NK-92 (cell line): ENCODE results near the gene GJB2.
"Not testable (repeated sequence)": the region's sequence is repeated elsewhere in the genome, so short reads cannot be mapped to it uniquely, and the experiment has no call there.

ENCODE experiments used
- DNase-seq: peaks from one replicate; lab custom pipeline; 2025; ENCODE audit not compliant: unreplicated experiment; lab: John Stamatoyannopoulos, UW

GJB2 gene

GRCh38 chr13:20171364-20171763 is 21.4 kb downstream of the GJB2 start:
- DNase-seq: no peak

GRCh38 chr13:20170921-20171320 is 21.8 kb downstream of the GJB2 start:
- DNase-seq: no peak

GRCh38 chr13:20168396-20168795 is 24.3 kb downstream of the GJB2 start:
- DNase-seq: no peak

GRCh38 chr13:20165417-20166257 is 27.1 kb downstream of the GJB2 start:
- DNase-seq: no peak

GRCh38 chr13:20161951-20162300 is 30.8 kb downstream of the GJB2 start:
- DNase-seq: no peak

- DNase-seq: no peak
Observed at GRCh38 chr13:20161275-20161950, 31.3 kb downstream of the GJB2 start.

- no peak for DNase-seq
Observed at GRCh38 chr13:20160306-20161274, 32.1 kb downstream of the GJB2 start, which contains the start of gene GJA3. Gene GJA3 (minus strand): TSS chr13:20161052. CDS start chr13:20143288, 17,764 bp downstream.

- DNase-seq: no peak
Observed at GRCh38 chr13:20159646-20160305, 33.0 kb downstream of the GJB2 start.

- DNase-seq: no peak
Observed at GRCh38 chr13:20157151-20157796, 35.5 kb downstream of the GJB2 start.

- no peak for DNase-seq
Observed at GRCh38 chr13:20156702-20157101, 36.0 kb downstream of the GJB2 start.

GRCh38 chr13:20153290-20153689 is 39.4 kb downstream of the GJB2 start:
- DNase-seq: not testable (repeated sequence)

GRCh38 chr13:20151612-20152011 is 41.1 kb downstream of the GJB2 start:
- no peak for DNase-seq

GRCh38 chr13:20151016-20151415 is 41.7 kb downstream of the GJB2 start:
- DNase-seq: no peak

- DNase-seq: no peak
Observed at GRCh38 chr13:20150561-20150960, 42.2 kb downstream of the GJB2 start.

GRCh38 chr13:20149762-20150161 is 43.0 kb downstream of the GJB2 start:
- DNase-seq: no peak

- no peak for DNase-seq
Observed at GRCh38 chr13:20148501-20149183, 44.1 kb downstream of the GJB2 start.

GRCh38 chr13:20146381-20146780 is 46.4 kb downstream of the GJB2 start:
- DNase-seq: no peak

GRCh38 chr13:20145521-20145920 is 47.2 kb downstream of the GJB2 start:
- no peak for DNase-seq

GRCh38 chr13:20144141-20144850 is 48.4 kb downstream of the GJB2 start:
- no peak for DNase-seq
